ENCODE results near the gene CFAP141.

Gene CFAP141

GRCh38 chr1:154176337-154176736 lies 29.8 kb downstream of the CFAP141 start:
- H3K4me3 ChIP-seq (ENCODE audit: low read depth, low read length): no peak overlapping the region
- DNase-seq (ENCODE audit: low read depth): no peak
- no peak for TF ChIP-seq POLR2A (IDR thresholded peaks at IDR 0.05; ENCODE audit: extremely low read depth, insufficient read length)

- H3K4me3 ChIP-seq (ENCODE audit: low read depth, low read length): no peak overlapping the region
- DNase-seq (ENCODE audit: low read depth): no peak
- TF ChIP-seq POLR2A (IDR thresholded peaks at IDR 0.05; ENCODE audit: extremely low read depth, insufficient read length) (no peak), MAX (IDR thresholded peaks at IDR 0.05; ENCODE audit: low read depth, low read length) (no peak), CTCF (IDR thresholded peaks at IDR 0.05; ENCODE audit: low read depth, low read length) (no peak), MYC (IDR thresholded peaks at IDR 0.05; ENCODE audit: low read depth, low read length) (no peak)
Measured at GRCh38 chr1:154174654-154175053, 31.5 kb downstream of the CFAP141 start.

- no peak overlapping the region for H3K4me3 ChIP-seq (ENCODE audit: low read depth, low read length)
- TF ChIP-seq MAX (IDR thresholded peaks at IDR 0.05; ENCODE audit: low read depth, low read length): no peak
- TF ChIP-seq MYC (IDR thresholded peaks at IDR 0.05; ENCODE audit: low read depth, low read length): no peak
- TF ChIP-seq POLR2A (IDR thresholded peaks at IDR 0.05; ENCODE audit: extremely low read depth, insufficient read length): no peak
- TF ChIP-seq CTCF (IDR thresholded peaks at IDR 0.05; ENCODE audit: low read depth, low read length): no peak
- DNase-seq (ENCODE audit: low read depth): no peak
Measured at GRCh38 chr1:154171880-154172279, 34.3 kb downstream of the CFAP141 start.

- DNase-seq (ENCODE audit: low read depth): no peak
- H3K4me3 ChIP-seq (ENCODE audit: low read depth, low read length): no peak overlapping the region
- TF ChIP-seq MAX (IDR thresholded peaks at IDR 0.05; ENCODE audit: low read depth, low read length) (no peak), CTCF (IDR thresholded peaks at IDR 0.05; ENCODE audit: low read depth, low read length) (no peak), MYC (IDR thresholded peaks at IDR 0.05; ENCODE audit: low read depth, low read length) (no peak), POLR2A (IDR thresholded peaks at IDR 0.05; ENCODE audit: extremely low read depth, insufficient read length) (no peak)
Measured at GRCh38 chr1:154171223-154171583, 34.9 kb downstream of the CFAP141 start.

- no peak for TF ChIP-seq CTCF (IDR thresholded peaks at IDR 0.05; ENCODE audit: low read depth, low read length)
- no peak for TF ChIP-seq MAX (IDR thresholded peaks at IDR 0.05; ENCODE audit: low read depth, low read length)
- no peak for TF ChIP-seq MYC (IDR thresholded peaks at IDR 0.05; ENCODE audit: low read depth, low read length)
- no peak for TF ChIP-seq POLR2A (IDR thresholded peaks at IDR 0.05; ENCODE audit: extremely low read depth, insufficient read length)
Measured at GRCh38 chr1:154170547-154171222, 35.4 kb downstream of the CFAP141 start.

GRCh38 chr1:154167461-154167860 lies 38.7 kb downstream of the CFAP141 start:
- no peak for DNase-seq (ENCODE audit: low read depth)
- no peak overlapping the region for H3K4me3 ChIP-seq (ENCODE audit: low read depth, low read length)
- TF ChIP-seq MYC (IDR thresholded peaks at IDR 0.05; ENCODE audit: low read depth, low read length): no peak
- TF ChIP-seq CTCF (IDR thresholded peaks at IDR 0.05; ENCODE audit: low read depth, low read length): no peak
- no peak for TF ChIP-seq POLR2A (IDR thresholded peaks at IDR 0.05; ENCODE audit: extremely low read depth, insufficient read length)

More at GRCh38 chr1:154170547-154171222, 35.4 kb downstream of the CFAP141 start:
- DNase-seq (ENCODE audit: low read depth): no peak
- H3K4me3 ChIP-seq (ENCODE audit: low read depth, low read length): no peak overlapping the region

Measured in NB4 (cell line).